A549 treated with DMSO at 1 μM for 4 hours (cell line): ENCODE results near the gene LATS1. TPM values are rescaled to one million over a fixed set of nuclear protein-coding genes. Genes with fewer than 3 reads are reported as not detected.

ENCODE experiments used
- total RNA-seq: library from RNA; stranded (reverse); fragments of 200-300 nt; extraction: Qiagen RNA extraction; gene quantifications from 5 replicates; pipeline ENCODE4 v1.2.3, GENCODE V29; 2022; ENCODE audit warnings: low read depth

LATS1 gene
- 6.6 to 10.2 TPM (median 9.2 TPM) in 5 replicates for total RNA-seq

DNA sequence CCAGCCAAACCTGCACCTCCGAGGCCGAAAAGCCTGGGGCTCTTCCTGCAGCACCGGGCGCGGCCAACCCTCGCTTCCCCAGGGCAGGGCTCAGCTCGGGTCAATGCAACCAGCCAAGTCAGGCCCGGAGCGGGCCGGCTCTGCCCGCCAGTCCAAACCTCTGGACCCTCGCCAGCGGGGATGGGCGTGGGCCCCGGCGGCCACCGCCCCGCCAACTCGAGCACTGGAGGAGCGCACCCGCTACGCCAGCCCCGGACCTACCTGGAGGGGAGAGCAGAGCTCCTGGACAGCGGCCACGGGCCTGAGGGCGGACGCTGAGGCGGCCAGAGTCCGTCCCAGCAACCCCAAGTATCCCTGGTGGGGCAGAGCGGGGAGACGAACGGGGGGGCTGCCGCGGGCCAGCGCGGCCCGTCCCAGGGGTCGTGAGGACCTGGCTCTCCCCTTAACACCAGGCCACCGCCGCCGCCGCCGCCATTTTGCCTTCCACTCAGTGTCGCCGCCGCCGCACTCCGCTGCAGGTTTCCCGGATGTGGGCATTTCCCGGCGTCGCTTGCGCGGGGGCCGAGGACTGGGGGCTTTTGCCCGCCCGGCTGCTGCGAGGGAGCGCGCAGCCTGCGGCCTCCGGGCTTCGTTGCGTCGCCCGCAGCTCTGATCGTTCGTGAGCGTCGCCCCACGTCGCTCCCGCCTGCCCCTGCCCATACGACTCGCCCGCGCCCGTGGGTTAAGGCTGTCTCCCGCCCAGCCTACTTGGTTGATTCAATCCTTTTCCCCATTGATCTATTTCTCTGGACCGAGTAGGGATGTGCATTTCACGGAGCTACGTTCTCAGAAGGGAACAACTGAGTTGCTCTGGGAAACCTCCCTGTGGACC lies at the start of gene LATS1:
Gene LATS1, minus strand, starts transcription at position 514 of the 871 bp plus-strand sequence. CDS start 15,975 bp downstream, outside the sequence.

DNA sequence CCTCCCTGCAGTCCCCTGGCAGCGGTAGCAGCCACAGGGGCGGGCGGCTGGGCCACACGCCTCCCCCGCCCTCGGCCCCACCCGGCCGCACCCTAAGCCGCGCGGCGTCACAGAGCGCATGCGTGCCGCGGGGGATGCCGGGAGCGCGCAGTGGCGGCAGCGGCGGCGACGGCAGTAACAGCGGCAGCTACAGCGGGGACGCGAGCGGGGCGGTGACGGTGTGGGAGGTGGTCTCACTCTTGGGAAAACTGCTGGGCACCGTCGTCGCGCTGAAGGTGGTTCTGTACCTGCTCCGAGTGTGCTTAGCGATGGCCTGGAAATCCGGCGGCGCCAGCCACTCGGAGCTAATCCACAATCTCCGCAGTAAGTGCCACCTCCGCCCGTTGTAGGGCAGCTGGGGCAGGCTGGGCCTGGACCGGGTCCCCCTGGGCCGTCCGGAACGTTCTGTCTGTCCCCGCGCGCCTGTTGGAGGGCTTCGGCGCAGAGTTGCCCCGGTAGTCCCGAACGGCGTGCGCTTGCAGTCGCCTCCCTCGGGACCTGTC lies 31.8 kb upstream of the LATS1 start, which contains the start of gene PCMT1:
Gene PCMT1, plus strand, starts transcription at position 148 of the 542 bp plus-strand sequence. Its CDS starts 161 bp downstream, at position 309.

DNA sequence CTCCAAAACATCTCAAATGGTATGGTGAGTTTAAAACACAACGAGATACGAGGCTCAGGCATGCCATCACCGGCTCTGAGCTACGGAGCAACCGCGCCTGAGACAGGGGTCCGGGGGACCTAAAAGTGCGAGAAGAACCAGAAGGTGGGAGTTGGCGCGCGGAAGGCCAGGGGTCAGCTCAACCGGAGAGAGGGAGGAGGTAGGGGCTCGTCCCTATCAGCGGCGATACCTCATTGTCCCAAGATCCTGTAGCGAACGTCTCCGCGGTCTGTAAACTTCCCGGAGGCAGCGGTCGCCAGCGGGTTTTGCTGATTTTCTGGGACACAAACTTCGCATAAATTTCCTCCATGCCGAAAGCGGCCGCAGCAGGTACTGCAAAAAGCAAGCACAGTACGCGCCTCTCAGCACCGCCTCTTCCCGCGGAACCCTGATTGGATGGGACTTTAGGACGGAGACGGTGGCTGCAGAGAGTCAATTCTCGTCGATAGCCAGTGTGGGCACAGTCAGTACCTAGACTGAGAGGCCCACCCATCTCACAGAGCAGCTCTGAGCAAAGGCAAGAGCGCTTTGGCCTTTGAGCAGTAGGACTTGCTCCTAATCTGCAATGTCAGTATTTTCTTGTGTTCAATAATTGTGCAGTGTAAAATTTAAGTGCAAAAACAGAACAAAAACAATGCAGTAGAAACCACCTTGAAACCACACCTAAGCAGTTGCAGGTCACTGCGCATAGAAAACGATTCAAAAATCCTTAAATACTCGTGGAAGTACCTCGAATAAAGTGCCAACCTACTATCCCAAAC lies 28.4 kb upstream of the LATS1 start, which contains the start of gene NUP43:
Gene NUP43, minus strand, starts transcription at position 383 of the 800 bp plus-strand sequence. Its CDS starts 34 bp downstream, at position 349.

DNA sequence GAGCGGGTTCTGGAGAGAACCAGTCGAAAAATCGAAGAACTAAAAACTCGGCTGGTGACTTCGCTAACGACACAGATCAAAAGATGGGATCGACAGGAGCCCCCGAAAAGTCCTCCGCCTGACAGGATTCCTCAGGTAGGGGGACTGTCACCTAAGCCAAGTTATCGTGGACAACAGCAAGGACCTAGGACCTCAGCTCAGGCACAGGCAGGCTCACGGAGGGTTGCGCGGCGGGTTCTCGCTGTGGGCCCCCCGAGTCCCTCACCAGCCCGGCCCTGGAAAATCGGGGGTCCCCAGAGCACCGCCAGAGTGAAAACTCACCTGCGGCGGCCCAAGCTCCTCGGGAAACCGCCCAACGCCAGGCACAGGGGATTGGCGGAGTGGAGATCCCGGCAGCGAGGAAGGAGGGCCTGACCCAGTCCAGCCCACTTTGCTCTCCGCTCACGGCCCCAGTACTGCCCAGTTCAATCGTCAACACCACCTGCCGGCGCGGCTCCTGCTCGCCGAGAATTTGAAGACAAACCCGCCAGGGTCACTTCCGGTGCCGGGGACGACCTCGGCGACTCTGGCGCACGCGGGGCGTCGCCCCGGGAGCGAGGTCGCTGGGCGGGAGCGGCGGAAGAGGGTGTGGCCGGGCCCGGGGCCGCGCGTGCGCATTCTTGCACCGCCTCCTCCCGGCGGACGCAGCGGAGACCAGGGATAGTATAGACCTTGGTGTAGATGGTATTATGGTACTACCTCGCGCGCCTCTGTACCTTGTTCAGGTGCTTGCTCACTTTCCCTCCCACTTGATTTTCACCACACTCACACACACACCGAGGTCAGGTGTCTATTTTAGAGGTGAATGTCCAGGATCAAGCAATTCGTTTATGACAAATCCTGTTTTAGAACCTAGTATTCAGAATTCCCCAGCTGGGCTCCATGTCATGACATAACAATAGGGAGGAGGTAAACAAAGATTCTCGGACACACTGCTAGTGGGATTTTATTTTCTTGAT lies 69.5 kb downstream of the LATS1 start, which contains the start of gene KATNA1:
Gene KATNA1, minus strand, starts transcription at position 567 of the 998 bp plus-strand sequence. CDS start 10,167 bp downstream, outside the sequence.

Other genes starting within 250 kb of the LATS1 start
- gene ZC3H12D, start 233.1 kb downstream of the LATS1 start, total RNA-seq = 0.06 to 0.19 TPM (median 0.11 TPM) in 5 replicates
- gene PPIL4, start 172.1 kb downstream of the LATS1 start, total RNA-seq = 13.6 to 17.8 TPM (median 16.2 TPM) in 5 replicates
- 24.1 to 29.4 TPM (median 27.7 TPM) in 5 replicates for gene GINM1, start 151.7 kb downstream of the LATS1 start, total RNA-seq
- gene KATNA1, start 69.4 kb downstream of the LATS1 start, total RNA-seq = 10.3 to 12.0 TPM (median 11.2 TPM) in 5 replicates
- 11.9 to 20.3 TPM (median 17.2 TPM) in 5 replicates for gene NUP43, start 28.4 kb upstream of the LATS1 start, total RNA-seq
- 81.7 to 93.9 TPM (median 89.4 TPM) in 5 replicates for gene PCMT1, start 31.6 kb upstream of the LATS1 start, total RNA-seq
- 32.7 to 48.4 TPM (median 43.0 TPM) in 5 replicates for gene LRP11, start 146.3 kb upstream of the LATS1 start, total RNA-seq
- gene RAET1E, start 180.0 kb upstream of the LATS1 start, total RNA-seq = 2.2 to 3.4 TPM (median 2.9 TPM) in 5 replicates
- 7.5 to 12.2 TPM (median 10.3 TPM) in 5 replicates for gene RAET1G, start 205.0 kb upstream of the LATS1 start, total RNA-seq
- 3.4 to 4.6 TPM (median 3.5 TPM) in 5 replicates for gene ULBP2, start 223.9 kb upstream of the LATS1 start, total RNA-seq
- 0.84 to 1.1 TPM (median 1.0 TPM) in 5 replicates for gene ULBP1, start 245.8 kb upstream of the LATS1 start, total RNA-seq